PFSK-1 (cell line): Measurements from ENCODE around the gene DENND11.

Experiments
- FOXP2 ChIP-seq: optimal IDR thresholded peaks from 2 replicates; pipeline ENCODE3; 2011; ENCODE audit warnings: borderline replicate concordance, control low read depth, inconsistent platforms; ENCODE audit not compliant: insufficient read depth; ENCODE audit errors: extremely low read length, extremely low read depth
- POLR2AphosphoS5 ChIP-seq: IDR thresholded peaks from 2 replicates; pipeline ENCODE4 v1.6.1; 2012; ENCODE audit warnings: low read depth, mild to moderate bottlenecking, control low read depth, low read length, moderate library complexity
- REST ChIP-seq, 2 experiments: IDR thresholded peaks; 2 replicates each; pipeline versions ENCODE4 v1.6.1 to v1.8.0; 2011 to 2012; ENCODE audit warnings: low read depth in 2 of 2, low read length in 2 of 2, control low read depth in 1 of 2, inconsistent platforms in 1 of 2, mild to moderate bottlenecking in 1 of 2, moderate library complexity in 1 of 2; ENCODE audit not compliant: insufficient read depth in 1 of 2
- SIN3A ChIP-seq: IDR thresholded peaks from 2 replicates; pipeline ENCODE4 v1.6.1; 2012; ENCODE audit warnings: mild to moderate bottlenecking, low read length, moderate library complexity, borderline replicate concordance; ENCODE audit not compliant: insufficient read depth
- TAF1 ChIP-seq: IDR thresholded peaks from 2 replicates; pipeline ENCODE4 v1.6.1; 2012; ENCODE audit warnings: low read length, control low read depth, borderline replicate concordance; ENCODE audit not compliant: insufficient read depth

- TF ChIP-seq TAF1 (no peak), POLR2AphosphoS5 (no peak), REST (IDR thresholded peaks at IDR 0.05; ENCODE audit: insufficient read depth in 1 of 2, low read depth in 2 of 2, low read length in 2 of 2) (no peak), SIN3A (no peak), FOXP2 (no peak)
Measured at GRCh38 chr7:141668853-141669252, 33.1 kb downstream of the DENND11 start.
